ENCODE results near the gene FBLIM1.

- TF ChIP-seq POLR2A (IDR thresholded peaks at IDR 0.05; ENCODE audit: low read depth, low read length): no peak
- no peak for TF ChIP-seq SPI1 (IDR thresholded peaks at IDR 0.05; ENCODE audit: low read depth, low read length)
- no peak for TF ChIP-seq POLR2AphosphoS5 (IDR thresholded peaks at IDR 0.05; ENCODE audit: low read depth, low read length)
- TF ChIP-seq POU2F2 (IDR thresholded peaks at IDR 0.05; ENCODE audit: low read depth, low read length): no peak
These were observed 67.2 kb downstream of the FBLIM1 start for GRCh38 chr1:15825800-15826199.
